22Rv1 (cell line): Measurements from ENCODE around the gene SYN1.

ENCODE experiments used
- H3K27ac ChIP-seq: fragments of 450-650 bp; 2 replicates; pipeline ENCODE4 v1.5.1; 2017
- CTCF ChIP-seq: fragments of 450-650 bp; IDR thresholded peaks from 2 replicates; pipeline ENCODE4 v1.5.1; 2017; ENCODE audit warnings: mild to moderate bottlenecking
- ZFX ChIP-seq: fragments of 450-650 bp; IDR thresholded peaks from 2 replicates; pipeline ENCODE4 v1.6.1; 2017; ENCODE audit warnings: antibody characterized with exemption, borderline replicate concordance

Gene SYN1

GRCh38 chrX:47658301-47658683, 38.6 kb upstream of the SYN1 start:
- TF ChIP-seq ZFX (no peak), CTCF (no peak)
- H3K27ac ChIP-seq: peak overlapping the region; percentile 88

GRCh38 chrX:47651043-47651905, 31.6 kb upstream of the SYN1 start:
- H3K27ac ChIP-seq: peak overlapping the region; percentile 76
- TF ChIP-seq ZFX (no peak), CTCF (no peak)

GRCh38 chrX:47650164-47651042, 30.7 kb upstream of the SYN1 start, which contains the start of gene ELK1:
TSS of gene ELK1 (minus strand) at chrX:47650563. CDS start at chrX:47641441, 9,122 bp downstream.
- H3K27ac ChIP-seq: peak within 1 kb of the TSS; percentile 76
- TF ChIP-seq ZFX (no peak), CTCF (no peak)

GRCh38 chrX:47649781-47650163, 30.1 kb upstream of the SYN1 start:
- peak overlapping the region; percentile 76 for H3K27ac ChIP-seq
- TF ChIP-seq CTCF (no peak), ZFX (no peak)

GRCh38 chrX:47649271-47649670, 29.6 kb upstream of the SYN1 start:
- TF ChIP-seq CTCF: no peak
- peak overlapping the region; percentile 76; the same call in 1 of the 2 replicates for H3K27ac ChIP-seq

GRCh38 chrX:47648376-47648775, 28.7 kb upstream of the SYN1 start:
- TF ChIP-seq CTCF (no peak), ZFX (no peak)

GRCh38 chrX:47646636-47647035, 27.0 kb upstream of the SYN1 start:
- TF ChIP-seq ZFX: no peak
- H3K27ac ChIP-seq: no peak overlapping the region

More at GRCh38 chrX:47648376-47648775, 28.7 kb upstream of the SYN1 start:
- H3K27ac ChIP-seq: no peak overlapping the region
